H9 (cell line): ENCODE results near the gene KLC1. TPM values are rescaled to one million over a fixed set of nuclear protein-coding genes. Genes with fewer than 3 reads are reported as not detected.
A peak's percentile ranks its signal among the peaks of the same experiment; 100 is the strongest.

Experiments
- DNase-seq: peaks from one replicate; pipeline ENCODE4 v3.0.0-alpha.2; 2017
- H2AFZ ChIP-seq: one replicate; pipeline ENCODE4 v1.6.1; 2013; ENCODE audit warnings: mild to moderate bottlenecking, low read length, control low read depth, moderate library complexity
- H2AK5ac ChIP-seq: 2 replicates; pipeline ENCODE4 v1.6.1; 2013; ENCODE audit warnings: low read length, control low read depth, mixed read lengths; ENCODE audit not compliant: insufficient read length
- H2BK120ac ChIP-seq: one replicate; pipeline ENCODE4 v1.6.1; 2013; ENCODE audit warnings: low read depth, mild to moderate bottlenecking, low read length, control low read depth, inconsistent platforms; ENCODE audit not compliant: poor library complexity, severe bottlenecking
- H2BK12ac ChIP-seq: 2 replicates; pipeline ENCODE4 v1.6.1; 2013; ENCODE audit warnings: low read length, control low read depth, mixed read lengths, low read depth; ENCODE audit not compliant: insufficient read length
- H2BK15ac ChIP-seq: 2 replicates; pipeline ENCODE4 v1.6.1; 2013; ENCODE audit warnings: low read depth, low read length, control low read depth
- H2BK20ac ChIP-seq: one replicate; pipeline ENCODE4 v1.6.1; 2013; ENCODE audit warnings: low read depth, mild to moderate bottlenecking, low read length, control low read depth, inconsistent platforms; ENCODE audit not compliant: poor library complexity, severe bottlenecking
- H2BK5ac ChIP-seq: 2 replicates; pipeline ENCODE4 v1.6.1; 2013; ENCODE audit warnings: low read length, control low read depth, mixed read lengths; ENCODE audit not compliant: insufficient read length
- H3K14ac ChIP-seq: 2 replicates; pipeline ENCODE4 v1.6.1; 2013; ENCODE audit warnings: low read length, control low read depth; ENCODE audit not compliant: insufficient read depth
- H3K18ac ChIP-seq: 2 replicates; pipeline ENCODE4 v1.6.1; 2013; ENCODE audit warnings: low read depth, mild to moderate bottlenecking, mixed read lengths, low read length, control low read depth; ENCODE audit not compliant: insufficient read length
- H3K23ac ChIP-seq: 2 replicates; pipeline ENCODE4 v1.6.1; 2013; ENCODE audit warnings: low read length, control low read depth, mixed read lengths, low read depth; ENCODE audit not compliant: insufficient read length
- H3K23me2 ChIP-seq: 2 replicates; pipeline ENCODE4 v1.6.1; 2013; ENCODE audit warnings: low read depth, mild to moderate bottlenecking, mixed read lengths, low read length, control low read depth; ENCODE audit not compliant: insufficient read length, poor library complexity, severe bottlenecking
- H3K27ac ChIP-seq: 2 replicates; pipeline ENCODE4 v1.5.1; 2013; ENCODE audit warnings: low read length, control low read depth, mixed read lengths, low read depth; ENCODE audit not compliant: insufficient read length
- H3K27me3 ChIP-seq: 2 replicates; pipeline ENCODE4 v1.6.1; 2013; ENCODE audit warnings: low read length, control low read depth, inconsistent platforms; ENCODE audit not compliant: insufficient read depth
- H3K4ac ChIP-seq: 2 replicates; pipeline ENCODE4 v1.6.1; 2013; ENCODE audit warnings: low read depth, mild to moderate bottlenecking, control low read depth, inconsistent platforms, low read length, moderate library complexity
- H3K4me1 ChIP-seq: 2 replicates; pipeline ENCODE4 v1.6.1; 2013; ENCODE audit warnings: low read length, control low read depth, inconsistent platforms; ENCODE audit not compliant: insufficient read depth
- H3K4me2 ChIP-seq: 2 replicates; pipeline ENCODE4 v1.6.1; 2013; ENCODE audit warnings: low read length, control low read depth, mixed read lengths; ENCODE audit not compliant: insufficient read length, insufficient read depth
- H3K56ac ChIP-seq: 2 replicates; pipeline ENCODE4 v1.6.1; 2013; ENCODE audit warnings: low read depth, mild to moderate bottlenecking, mixed read lengths, low read length, control low read depth; ENCODE audit not compliant: insufficient read length
- H3K79me1 ChIP-seq: 2 replicates; pipeline ENCODE4 v1.6.1; 2013; ENCODE audit warnings: low read depth, mild to moderate bottlenecking, moderate library complexity, low read length, control low read depth, inconsistent platforms; ENCODE audit not compliant: insufficient read depth, poor library complexity, severe bottlenecking
- H3K79me2 ChIP-seq: 2 replicates; pipeline ENCODE4 v1.6.1; 2013; ENCODE audit warnings: low read length, control low read depth, inconsistent platforms; ENCODE audit not compliant: insufficient read depth
- H3K9ac ChIP-seq: 2 replicates; pipeline ENCODE4 v1.6.1; 2013; ENCODE audit warnings: low read length, control low read depth, mixed read lengths; ENCODE audit not compliant: insufficient read length; ENCODE audit errors: extremely low read depth
- H3K9me3 ChIP-seq: one replicate; pipeline ENCODE4 v1.6.1; 2013; ENCODE audit warnings: low read depth, low read length, inconsistent platforms; ENCODE audit not compliant: control insufficient read depth
- H3T11ph ChIP-seq: one replicate; pipeline ENCODE4 v1.6.1; 2013; ENCODE audit warnings: mild to moderate bottlenecking, low read length, control low read depth, inconsistent platforms
- H4K20me1 ChIP-seq: one replicate; pipeline ENCODE4 v1.6.1; 2013; ENCODE audit not compliant: control insufficient read depth, insufficient read length, insufficient read depth
- H4K5ac ChIP-seq: 2 replicates; pipeline ENCODE4 v1.6.1; 2013; ENCODE audit warnings: low read depth, mild to moderate bottlenecking, mixed read lengths, low read length, control low read depth; ENCODE audit not compliant: insufficient read length
- H4K8ac ChIP-seq: replicated peaks from 2 replicates; pipeline ENCODE4 v1.6.1; 2013; ENCODE audit warnings: low read length, control low read depth, mixed read lengths, low read depth; ENCODE audit not compliant: insufficient read length
- H4K91ac ChIP-seq: 2 replicates; pipeline ENCODE4 v1.6.1; 2013; ENCODE audit warnings: low read depth, mild to moderate bottlenecking, moderate library complexity, mixed read lengths, low read length, control low read depth; ENCODE audit not compliant: insufficient read length
- H3K27ac Mint-ChIP-seq, 3 experiments: 2 replicates in 2 of 3; 3 replicates in 1 of 3; pipeline ENCODE4 v1.8.0; 2020 to 2021; ENCODE audit warnings: mixed read lengths in 3 of 3, mild to moderate bottlenecking in 1 of 3, moderate library complexity in 1 of 3
- H3K27me3 Mint-ChIP-seq: 2 replicates; pipeline ENCODE4 v1.8.0; 2021; ENCODE audit warnings: low read depth, mild to moderate bottlenecking, moderate library complexity, mixed read lengths
- H3K36me3 Mint-ChIP-seq, 3 experiments: 2 replicates in 2 of 3; 3 replicates in 1 of 3; pipeline ENCODE4 v1.8.0; 2020 to 2021; ENCODE audit warnings: low read depth in 3 of 3, mixed read lengths in 3 of 3; ENCODE audit not compliant: insufficient read depth in 1 of 3
- H3K4me1 Mint-ChIP-seq, 2 experiments: 2 replicates each; pipeline ENCODE4 v1.8.0; 2020; ENCODE audit warnings: mixed read lengths in 2 of 2
- H3K4me3 Mint-ChIP-seq, 2 experiments: 2 replicates in 1 of 2; 3 replicates in 1 of 2; pipeline ENCODE4 v1.8.0; 2020 to 2021; ENCODE audit warnings: mild to moderate bottlenecking in 2 of 2, mixed read lengths in 2 of 2, moderate library complexity in 1 of 2
- H3K9me3 Mint-ChIP-seq, 2 experiments: 2 replicates in 1 of 2; 3 replicates in 1 of 2; pipeline ENCODE4 v1.8.0; 2020; ENCODE audit warnings: mild to moderate bottlenecking in 2 of 2, mixed read lengths in 2 of 2, moderate library complexity in 1 of 2
- CTCF ChIP-seq: fragments of 200-600 bp; sonication (generic); conservative IDR thresholded peaks from 3 replicates; pipeline ENCODE4 v1.8.0; 2021; ENCODE audit warnings: antibody characterized with exemption, mild to moderate bottlenecking
- WGBS: extraction: QIAGEN DNeasy Blood & Tissue Kit; methylation state at CpG from one replicate; pipeline ENCODE4 v1.1.7; 2013; ENCODE audit warnings: missing lambda C conversion rate, low lambda C conversion rate, mixed read lengths; ENCODE audit not compliant: insufficient read length; ENCODE audit errors: extremely low coverage; 5-methylcytosine and 5-hydroxymethylcytosine counted together
- total RNA-seq: library from RNA; stranded (reverse); gene quantifications from 2 replicates; pipeline ENCODE4 v1.2.1, GENCODE V29; 2021

Gene KLC1
- total RNA-seq, 1 experiment from 2014 or later: 143 TPM

- peaks cover 4% of the 10 kb centered on the region for H3K79me1 ChIP-seq
- H3K27ac ChIP-seq: no peak overlapping the region
- no peak overlapping the region for H3K14ac ChIP-seq
- H3K4me1 ChIP-seq: no peaks in the 10 kb centered on the region
- H2BK20ac ChIP-seq: no peak overlapping the region
- no peaks in the 10 kb centered on the region for H3K4me1 Mint-ChIP-seq
- H4K91ac ChIP-seq: no peak overlapping the region
- no peak overlapping the region for H2BK12ac ChIP-seq
- no peak overlapping the region for H3K4ac ChIP-seq
- H3K56ac ChIP-seq: no peak overlapping the region
- H3K27me3 Mint-ChIP-seq: no peaks in the 10 kb centered on the region
- DNase-seq: no peak
- H4K5ac ChIP-seq: no peak overlapping the region
- no peak overlapping the region for H2AFZ ChIP-seq
- no peak overlapping the region for H3K9ac ChIP-seq
- H3K4me2 ChIP-seq: no peak overlapping the region
- H4K8ac ChIP-seq: no peak overlapping the region
- H3K36me3 Mint-ChIP-seq: peaks cover 2 to 34% (median 34%) of the 10 kb centered on the region in 3 experiments; a peak in 6 of 7 replicates
- no peak overlapping the region for H2AK5ac ChIP-seq
- no peak overlapping the region for H3K23ac ChIP-seq
- H3K27ac Mint-ChIP-seq: peak overlapping the region in 1 of 3 experiments; percentile 11; a peak in 1 of 7 replicates
- no peaks in the 10 kb centered on the region for H3K9me3 ChIP-seq
- no peak overlapping the region for H2BK120ac ChIP-seq
- TF ChIP-seq CTCF: no peak
- no peak overlapping the region for H3T11ph ChIP-seq
- no peaks in the 10 kb centered on the region for H3K9me3 Mint-ChIP-seq
- WGBS: no CpG with 5 or more reads among the region's 12 CpGs
- no peak overlapping the region for H3K18ac ChIP-seq
- no peak overlapping the region for H2BK5ac ChIP-seq
- no peaks in the 10 kb centered on the region for H3K79me2 ChIP-seq
- no peak overlapping the region for H3K4me3 Mint-ChIP-seq
- no peaks in the 10 kb centered on the region for H3K27me3 ChIP-seq
- no peaks in the 10 kb centered on the region for H4K20me1 ChIP-seq
- H3K23me2 ChIP-seq: no peaks in the 10 kb centered on the region
- no peak overlapping the region for H2BK15ac ChIP-seq
Observed at GRCh38 chr14:103728721-103729120, 99.7 kb downstream of the KLC1 start.
